GM12878 (cell line): ENCODE results near the gene CBX8.

ENCODE experiments used
- BCL11A ChIP-seq: IDR thresholded peaks from 2 replicates; pipeline ENCODE4 v1.6.1; 2011; ENCODE audit warnings: low read depth, low read length
- EP300 ChIP-seq, 2 experiments: fragments of 150-350 bp in 1 of 2; IDR thresholded peaks; 2 replicates each; pipeline ENCODE4 v1.6.1; 2011 to 2012; ENCODE audit warnings: low read depth in 2 of 2, low read length in 2 of 2, borderline replicate concordance in 1 of 2, improper control_type of control experiment in 1 of 2, inconsistent platforms in 1 of 2; ENCODE audit not compliant: control insufficient read depth in 1 of 2
- NFXL1 ChIP-seq: fragments of 450-650 bp; IDR thresholded peaks from 2 replicates; pipeline ENCODE4 v1.6.1; 2017; ENCODE audit warnings: antibody characterized with exemption, mild to moderate bottlenecking, borderline replicate concordance
- TF ChIP-seq, protein P1 (sequence below): IDR thresholded peaks from 2 replicates; pipeline ENCODE4 v1.6.1; 2012; ENCODE audit warnings: low read depth, low read length, improper control_type of control experiment

DNA sequence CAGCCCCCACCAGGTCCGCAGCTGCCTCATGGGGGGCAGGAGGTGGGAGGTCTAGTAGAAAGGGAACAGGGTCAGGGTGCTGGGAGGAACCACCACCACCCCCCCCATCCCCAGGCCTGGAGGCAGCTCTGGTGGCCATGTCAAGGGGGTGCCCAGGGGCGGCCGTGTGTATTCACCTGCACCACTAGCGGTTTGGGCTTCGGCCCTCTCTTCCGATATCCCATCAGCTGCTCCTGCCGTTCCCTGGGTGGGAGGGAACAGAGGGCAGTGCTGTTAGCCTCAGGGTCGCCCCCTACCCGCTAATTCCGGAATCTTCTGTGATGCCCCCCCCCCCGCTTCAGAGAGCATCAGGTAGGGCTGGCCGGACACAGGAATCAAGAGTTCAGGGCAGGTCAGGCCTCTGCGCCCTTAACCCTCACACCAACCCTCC lies 38.6 kb upstream of the CBX8 start:
- TF ChIP-seq EP300 (IDR thresholded peaks at IDR 0.05; ENCODE audit: borderline replicate concordance in 1 of 2, control insufficient read depth in 1 of 2, low read depth in 2 of 2, low read length in 2 of 2) (no peak), NFXL1 (no peak), BCL11A (no peak)
- TF ChIP-seq, protein P1, sequence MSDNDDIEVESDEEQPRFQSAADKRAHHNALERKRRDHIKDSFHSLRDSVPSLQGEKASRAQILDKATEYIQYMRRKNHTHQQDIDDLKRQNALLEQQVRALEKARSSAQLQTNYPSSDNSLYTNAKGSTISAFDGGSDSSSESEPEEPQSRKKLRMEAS, result no peak
